ENCODE measurements around the gene HRH3. TPM values are rescaled to one million over a fixed set of nuclear protein-coding genes. Genes with fewer than 3 reads are reported as not detected.

HRH3 gene
- total RNA-seq, 2 donors from 2014 or later = 0.44 TPM; not detected in 1

- DNase-seq = no peak
- Mint-ChIP-seq H3K36me3 (ENCODE audit: low read depth) (no peaks in the 10 kb centered on the region), H3K9me3 (peaks cover 1% of the 10 kb centered on the region), H3K4me3 (no peak overlapping the region), H3K4me1 (peaks cover 5% of the 10 kb centered on the region), H3K27me3 (ENCODE audit: insufficient read depth) (peaks cover 3% of the 10 kb centered on the region), H3K27ac (no peak overlapping the region)
- Histone ChIP-seq H3K27ac (ENCODE audit: low read depth, low read length) (no peak overlapping the region), H3K9me3 (ENCODE audit: control insufficient read depth, low read length) (no peaks in the 10 kb centered on the region), H3K4me1 (ENCODE audit: control insufficient read depth, insufficient read depth, low read length) (no peaks in the 10 kb centered on the region), H3K27me3 (ENCODE audit: control insufficient read depth, insufficient read depth, low read length, poor library complexity, severe bottlenecking) (no peaks in the 10 kb centered on the region), H3K9ac (ENCODE audit: extremely low read depth, low read length, poor library complexity, severe bottlenecking) (no peak overlapping the region), H3K36me3 (ENCODE audit: control insufficient read depth, insufficient read depth, low read length) (no peaks in the 10 kb centered on the region), H3K4me3 (ENCODE audit: low read length) (no peak overlapping the region)
- 84 to 93% methylated on average over 7 to 18 of the region's 18 CpGs for WGBS, 2 experiments (ENCODE audit: insufficient coverage in 1 of 2, insufficient read length in 1 of 2)
- no peak for TF ChIP-seq CTCF (conservative IDR thresholded peaks at IDR 0.05)
These were observed 12.9 kb upstream of the HRH3 start for GRCh38 chr20:62232770-62233645.

GRCh38 chr20:62232194-62232593 is 12.1 kb upstream of the HRH3 start:
- H3K36me3 Mint-ChIP-seq (ENCODE audit: low read depth) = no peaks in the 10 kb centered on the region
- H3K4me3 Mint-ChIP-seq = no peak overlapping the region
- H3K9ac ChIP-seq (ENCODE audit: extremely low read depth, low read length, poor library complexity, severe bottlenecking) = no peak overlapping the region
- 90 to 92% methylated on average over 7 of the region's 7 CpGs for WGBS, 2 experiments (ENCODE audit: insufficient coverage in 1 of 2, insufficient read length in 1 of 2)
- H3K4me3 ChIP-seq (ENCODE audit: low read length) = no peak overlapping the region
- no peaks in the 10 kb centered on the region for H3K4me1 ChIP-seq (ENCODE audit: control insufficient read depth, insufficient read depth, low read length)
- H3K4me1 Mint-ChIP-seq = no peaks in the 10 kb centered on the region
- no peaks in the 10 kb centered on the region for H3K27me3 ChIP-seq (ENCODE audit: control insufficient read depth, insufficient read depth, low read length, poor library complexity, severe bottlenecking)
- no peaks in the 10 kb centered on the region for H3K9me3 ChIP-seq (ENCODE audit: control insufficient read depth, low read length)
- H3K27me3 Mint-ChIP-seq (ENCODE audit: insufficient read depth) = peaks cover 3% of the 10 kb centered on the region
- peaks cover 1% of the 10 kb centered on the region for H3K9me3 Mint-ChIP-seq
- TF ChIP-seq CTCF (conservative IDR thresholded peaks at IDR 0.05) = no peak
- no peak overlapping the region for H3K27ac ChIP-seq (ENCODE audit: low read depth, low read length)
- no peak for DNase-seq
- no peak overlapping the region for H3K27ac Mint-ChIP-seq
- no peaks in the 10 kb centered on the region for H3K36me3 ChIP-seq (ENCODE audit: control insufficient read depth, insufficient read depth, low read length)

DNA sequence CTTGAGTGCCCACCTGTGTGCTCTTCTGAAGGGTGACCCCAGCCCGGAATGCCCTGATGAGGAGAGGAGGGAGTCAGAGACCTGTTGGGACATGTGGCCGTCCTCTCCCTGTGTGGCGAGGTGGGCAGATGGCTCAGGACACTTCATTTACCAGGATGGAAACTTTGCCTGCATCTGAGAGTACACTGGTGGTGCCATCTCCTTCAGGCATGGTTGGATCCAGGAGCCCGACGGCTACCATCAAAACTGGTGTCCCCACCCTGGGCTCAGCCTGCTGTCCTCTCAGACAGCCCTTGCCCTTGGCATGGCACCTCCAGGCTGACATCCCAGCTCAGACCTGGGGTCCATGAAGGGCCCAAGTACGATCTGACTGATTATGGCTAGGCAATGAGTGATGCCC is 11.2 kb upstream of the HRH3 start:
- TF ChIP-seq CTCF (conservative IDR thresholded peaks at IDR 0.05) = no peak
- H3K4me1 Mint-ChIP-seq = no peaks in the 10 kb centered on the region
- H3K4me3 Mint-ChIP-seq = no peak overlapping the region
- no peak for DNase-seq
- Histone ChIP-seq H3K4me3 (ENCODE audit: low read length) (no peak overlapping the region), H3K36me3 (ENCODE audit: control insufficient read depth, insufficient read depth, low read length) (no peaks in the 10 kb centered on the region), H3K27ac (ENCODE audit: low read depth, low read length) (no peak overlapping the region), H3K9ac (ENCODE audit: extremely low read depth, low read length, poor library complexity, severe bottlenecking) (no peak overlapping the region), H3K4me1 (ENCODE audit: control insufficient read depth, insufficient read depth, low read length) (no peaks in the 10 kb centered on the region), H3K9me3 (ENCODE audit: control insufficient read depth, low read length) (no peaks in the 10 kb centered on the region), H3K27me3 (ENCODE audit: control insufficient read depth, insufficient read depth, low read length, poor library complexity, severe bottlenecking) (peaks cover 4% of the 10 kb centered on the region)
- H3K9me3 Mint-ChIP-seq = peaks cover 1% of the 10 kb centered on the region
- 61 to 75% methylated on average over 4 to 6 of the region's 6 CpGs for WGBS, 2 experiments (ENCODE audit: insufficient coverage in 1 of 2, insufficient read length in 1 of 2)
- H3K36me3 Mint-ChIP-seq (ENCODE audit: low read depth) = no peaks in the 10 kb centered on the region
- H3K27me3 Mint-ChIP-seq (ENCODE audit: insufficient read depth) = peaks cover 4% of the 10 kb centered on the region
- H3K27ac Mint-ChIP-seq = no peak overlapping the region
